Mucosa of stomach (tissue), 1 donor: ENCODE results near the gene EGFLAM.
"Not testable (repeated sequence)": the region's sequence is repeated elsewhere in the genome, so short reads cannot be mapped to it uniquely, and the experiment has no call there.

Experiments
- H3K27me3 ChIP-seq: one replicate; pipeline ENCODE4 v1.7.0; 2013; ENCODE audit warnings: mild to moderate bottlenecking, low read length; ENCODE audit not compliant: control insufficient read depth, insufficient read depth
- H3K36me3 ChIP-seq: one replicate; pipeline ENCODE4 v1.7.0; 2013; ENCODE audit warnings: low read length; ENCODE audit not compliant: control insufficient read depth, insufficient read depth
- H3K4me1 ChIP-seq: one replicate; pipeline ENCODE4 v1.7.0; 2013; ENCODE audit warnings: mild to moderate bottlenecking, low read length; ENCODE audit not compliant: control insufficient read depth, insufficient read depth
- H3K4me3 ChIP-seq: one replicate; pipeline ENCODE4 v1.7.0; 2013; ENCODE audit warnings: low read length
- H3K9ac ChIP-seq: one replicate; pipeline ENCODE4 v1.7.0; 2013; ENCODE audit warnings: mild to moderate bottlenecking, low read length, moderate library complexity
- H3K9me3 ChIP-seq: one replicate; pipeline ENCODE4 v1.7.0; 2013; ENCODE audit warnings: mild to moderate bottlenecking, low read length, moderate library complexity; ENCODE audit not compliant: control insufficient read depth
- donor health status: Pancreatic carcinoma.

Gene EGFLAM

DNA sequence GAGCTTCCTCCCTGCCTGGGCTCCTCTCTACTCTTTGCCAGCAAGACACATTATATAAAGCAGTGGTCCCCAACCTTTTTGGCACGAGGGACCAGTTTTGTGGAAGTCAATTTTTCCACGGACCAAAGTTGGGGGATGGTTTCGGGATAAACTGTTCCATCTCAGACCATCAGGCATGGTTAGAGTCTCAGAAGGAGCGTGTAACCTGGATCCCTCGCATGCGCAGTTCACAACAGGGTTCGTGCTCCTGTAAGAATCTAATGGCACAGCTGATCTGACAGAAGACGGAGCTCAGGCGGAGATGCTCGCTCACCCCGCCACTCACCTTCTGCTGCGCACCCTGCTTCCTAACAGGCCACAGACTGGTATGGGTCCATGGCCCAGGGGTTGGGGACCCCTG lies 155.3 kb downstream of the EGFLAM start:
- Histone ChIP-seq H3K4me1 (no peaks in the 10 kb centered on the region), H3K9me3 (no peaks in the 10 kb centered on the region), H3K36me3 (no peaks in the 10 kb centered on the region), H3K9ac (no peak overlapping the region), H3K4me3 (no peak overlapping the region), H3K27me3 (peaks cover 10% of the 10 kb centered on the region)

DNA sequence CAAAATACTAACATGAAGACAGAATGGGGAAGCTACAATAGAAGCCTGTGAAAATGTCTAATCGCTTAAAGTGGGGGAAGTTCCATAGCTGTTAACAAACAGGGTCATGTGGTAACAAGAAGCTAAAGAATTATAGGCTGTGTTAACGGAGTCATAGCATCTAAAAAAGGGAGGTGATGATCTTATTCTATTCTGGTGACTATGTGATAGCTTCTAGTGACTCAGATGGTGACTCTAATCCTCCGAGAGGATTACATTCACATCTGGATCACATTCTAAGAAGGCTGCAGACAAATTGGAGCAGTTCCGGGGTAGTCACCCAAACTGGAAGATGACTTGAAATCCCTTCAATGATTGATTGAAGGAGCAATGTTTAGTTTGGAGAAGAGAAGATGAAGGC lies 156.0 kb downstream of the EGFLAM start:
- Histone ChIP-seq H3K36me3 (no peaks in the 10 kb centered on the region), H3K4me1 (no peaks in the 10 kb centered on the region), H3K9ac (no peak overlapping the region), H3K4me3 (no peak overlapping the region), H3K27me3 (peaks cover 9% of the 10 kb centered on the region), H3K9me3 (no peaks in the 10 kb centered on the region)

DNA sequence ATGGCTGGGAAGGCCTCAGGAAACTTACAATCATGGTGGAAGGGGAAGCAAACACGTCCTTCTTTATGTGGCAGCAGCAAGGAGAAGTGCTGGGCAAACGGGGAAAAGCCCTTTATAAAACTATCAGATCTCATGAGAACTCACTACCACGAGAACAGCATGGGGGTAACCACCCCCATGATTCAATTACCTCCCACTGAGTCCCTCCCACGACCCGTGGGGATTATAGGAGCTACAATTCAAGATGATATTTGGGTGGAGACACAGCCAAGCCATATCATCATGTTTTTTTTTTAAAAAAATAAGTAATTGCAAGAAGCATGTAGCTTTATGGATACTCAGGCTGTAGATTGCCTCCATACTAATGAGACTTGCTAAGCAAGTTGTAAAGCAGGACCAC lies 157.4 kb downstream of the EGFLAM start:
- H3K27me3 ChIP-seq, H3K9me3 ChIP-seq, H3K9ac ChIP-seq, H3K4me3 ChIP-seq, H3K36me3 ChIP-seq, H3K4me1 ChIP-seq: not testable (repeated sequence)

DNA sequence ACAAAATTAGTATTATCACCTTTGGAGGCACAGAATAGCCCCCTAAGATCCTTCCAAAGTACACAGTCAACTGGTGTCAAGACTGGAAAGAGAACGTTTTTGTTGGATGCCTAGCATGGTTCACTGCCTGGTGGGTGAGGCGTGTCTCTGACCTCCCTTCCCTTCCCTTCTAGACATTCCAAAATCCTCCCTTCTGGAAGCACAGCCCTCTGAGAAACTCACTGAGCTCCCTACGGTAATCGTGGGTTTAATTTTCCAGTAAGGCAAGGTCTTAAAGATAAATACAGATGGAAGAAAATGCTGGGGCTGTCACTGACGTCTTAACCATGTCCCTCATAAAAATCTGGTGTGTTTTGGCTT lies 159.3 kb downstream of the EGFLAM start:
- H3K4me1 ChIP-seq, result no peaks in the 10 kb centered on the region
- no peaks in the 10 kb centered on the region for H3K36me3 ChIP-seq
- H3K9me3 ChIP-seq, result no peaks in the 10 kb centered on the region
- no peak overlapping the region for H3K4me3 ChIP-seq
- H3K27me3 ChIP-seq, result no peaks in the 10 kb centered on the region
- no peak overlapping the region for H3K9ac ChIP-seq

DNA sequence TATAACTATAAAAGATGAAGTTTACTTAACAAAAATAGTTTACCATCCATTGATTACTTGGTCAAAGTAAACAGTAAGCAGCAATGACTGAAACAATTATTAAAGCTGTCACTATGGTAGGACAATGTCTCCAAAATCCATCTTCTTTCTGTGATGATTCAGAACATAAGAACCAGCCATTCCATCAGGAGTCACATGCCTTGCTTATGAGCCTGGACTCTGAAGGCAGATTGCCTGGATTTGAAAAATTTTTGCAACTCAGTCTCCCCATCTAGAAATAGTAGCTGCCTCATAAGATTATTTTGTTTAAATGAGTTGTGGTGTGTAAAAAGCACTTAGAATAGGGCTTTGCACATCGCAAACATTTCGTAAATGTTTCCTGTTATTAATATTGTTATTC lies 161.9 kb downstream of the EGFLAM start:
- no peak overlapping the region for H3K4me3 ChIP-seq
- no peaks in the 10 kb centered on the region for H3K4me1 ChIP-seq
- no peak overlapping the region for H3K9ac ChIP-seq
- H3K36me3 ChIP-seq, result no peaks in the 10 kb centered on the region
- no peaks in the 10 kb centered on the region for H3K27me3 ChIP-seq
- no peaks in the 10 kb centered on the region for H3K9me3 ChIP-seq

DNA sequence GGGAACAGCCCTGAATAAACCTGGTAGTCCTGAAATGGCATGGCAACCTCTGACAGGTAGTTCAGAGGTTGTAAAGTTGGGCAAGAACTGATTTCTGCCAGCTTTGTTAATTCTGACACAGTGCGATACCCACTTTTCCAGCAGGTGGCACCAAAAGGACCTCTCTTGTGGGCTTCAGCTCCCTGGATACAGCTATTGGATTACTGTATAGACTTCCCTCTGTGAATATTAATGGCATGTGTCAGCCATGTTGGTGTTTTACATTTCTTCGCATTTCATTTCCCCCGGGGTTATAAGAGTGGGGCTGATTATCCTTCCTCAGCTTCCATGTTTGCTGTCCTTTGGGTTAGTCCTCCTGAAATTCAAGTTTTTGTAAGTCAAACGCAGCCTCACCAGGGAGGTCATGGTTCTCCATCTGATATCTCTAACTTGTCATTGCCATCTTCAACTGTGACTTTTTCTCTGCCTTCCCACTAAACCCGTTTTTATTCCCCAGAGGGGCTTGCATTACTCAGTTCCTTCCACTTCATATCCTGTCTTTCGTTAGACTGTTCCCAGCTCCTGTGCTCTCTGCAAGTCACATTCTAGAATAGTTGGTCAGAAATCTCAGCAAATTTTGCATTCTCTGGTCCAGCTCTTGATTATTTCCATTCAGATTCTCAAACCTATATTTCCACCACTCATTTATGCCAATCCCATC lies 162.5 kb downstream of the EGFLAM start:
- H3K9ac ChIP-seq, result no peak overlapping the region
- H3K36me3 ChIP-seq, result no peaks in the 10 kb centered on the region
- H3K27me3 ChIP-seq, result no peaks in the 10 kb centered on the region
- no peaks in the 10 kb centered on the region for H3K4me1 ChIP-seq
- no peaks in the 10 kb centered on the region for H3K9me3 ChIP-seq
- no peak overlapping the region for H3K4me3 ChIP-seq

DNA sequence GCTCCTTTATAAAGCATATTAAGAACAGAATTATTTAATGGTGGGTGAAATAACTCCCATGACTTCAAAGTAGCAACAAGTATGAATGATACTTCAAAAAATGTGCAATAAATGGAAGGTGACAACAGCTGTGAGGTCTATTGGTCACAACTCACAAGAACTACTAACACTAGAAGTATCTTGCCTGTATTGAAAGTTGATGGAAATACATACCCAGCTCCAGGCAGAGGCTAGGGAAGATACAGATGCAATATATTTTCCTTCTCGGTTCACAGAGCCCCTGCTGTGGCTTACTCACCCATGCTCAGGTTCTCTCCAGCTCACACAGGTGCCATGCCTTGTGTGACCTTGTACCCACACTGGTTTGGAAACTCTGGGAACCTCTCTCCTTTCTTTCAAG lies 164.3 kb downstream of the EGFLAM start:
- Histone ChIP-seq H3K36me3 (no peaks in the 10 kb centered on the region), H3K27me3 (no peaks in the 10 kb centered on the region), H3K4me1 (no peaks in the 10 kb centered on the region), H3K9ac (no peak overlapping the region), H3K4me3 (no peak overlapping the region), H3K9me3 (no peaks in the 10 kb centered on the region)

DNA sequence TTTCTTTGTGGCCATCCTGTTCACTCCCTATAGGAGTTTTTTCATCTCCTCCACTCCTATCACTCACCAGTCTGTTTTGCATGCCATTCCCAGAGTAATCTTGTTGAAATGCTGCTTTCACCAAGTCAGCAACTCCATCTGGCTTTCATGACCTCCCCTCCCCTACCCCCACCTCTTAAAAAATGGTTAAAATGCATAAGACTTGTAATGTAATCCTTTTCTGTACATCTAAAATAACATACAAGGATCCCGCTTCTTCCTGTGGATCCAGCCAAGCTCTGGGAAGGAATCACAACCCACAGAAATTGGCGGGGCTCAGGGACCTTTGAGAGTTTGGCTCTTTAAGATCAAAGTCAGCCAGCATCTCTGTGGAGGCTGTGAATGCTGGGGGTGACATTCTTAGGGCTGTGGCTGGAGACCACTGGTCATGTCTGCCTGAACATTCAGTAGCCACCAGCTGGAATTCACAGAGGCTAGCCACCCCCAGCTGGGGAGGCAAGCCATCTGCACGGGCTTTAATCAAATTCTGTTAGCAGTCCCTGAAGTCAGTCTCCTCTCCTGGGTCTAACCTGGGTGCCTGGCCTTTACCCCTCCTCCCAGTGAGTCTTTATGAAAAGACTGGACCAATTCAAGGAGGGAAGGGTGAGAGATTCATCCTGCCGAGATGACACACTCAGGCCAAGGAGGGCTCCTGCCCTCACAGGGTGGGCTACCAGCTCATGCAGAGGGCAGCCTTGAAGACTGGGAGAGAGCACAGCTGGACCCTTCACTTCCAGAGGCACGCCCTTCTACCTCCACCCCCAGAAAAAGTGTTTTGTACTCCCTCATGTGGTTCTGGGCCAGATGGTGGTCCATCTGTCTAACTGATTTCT lies 165.2 kb downstream of the EGFLAM start:
- Histone ChIP-seq H3K36me3 (no peaks in the 10 kb centered on the region), H3K27me3 (no peaks in the 10 kb centered on the region), H3K4me1 (no peaks in the 10 kb centered on the region), H3K9me3 (no peaks in the 10 kb centered on the region), H3K9ac (no peak overlapping the region), H3K4me3 (no peak overlapping the region)

DNA sequence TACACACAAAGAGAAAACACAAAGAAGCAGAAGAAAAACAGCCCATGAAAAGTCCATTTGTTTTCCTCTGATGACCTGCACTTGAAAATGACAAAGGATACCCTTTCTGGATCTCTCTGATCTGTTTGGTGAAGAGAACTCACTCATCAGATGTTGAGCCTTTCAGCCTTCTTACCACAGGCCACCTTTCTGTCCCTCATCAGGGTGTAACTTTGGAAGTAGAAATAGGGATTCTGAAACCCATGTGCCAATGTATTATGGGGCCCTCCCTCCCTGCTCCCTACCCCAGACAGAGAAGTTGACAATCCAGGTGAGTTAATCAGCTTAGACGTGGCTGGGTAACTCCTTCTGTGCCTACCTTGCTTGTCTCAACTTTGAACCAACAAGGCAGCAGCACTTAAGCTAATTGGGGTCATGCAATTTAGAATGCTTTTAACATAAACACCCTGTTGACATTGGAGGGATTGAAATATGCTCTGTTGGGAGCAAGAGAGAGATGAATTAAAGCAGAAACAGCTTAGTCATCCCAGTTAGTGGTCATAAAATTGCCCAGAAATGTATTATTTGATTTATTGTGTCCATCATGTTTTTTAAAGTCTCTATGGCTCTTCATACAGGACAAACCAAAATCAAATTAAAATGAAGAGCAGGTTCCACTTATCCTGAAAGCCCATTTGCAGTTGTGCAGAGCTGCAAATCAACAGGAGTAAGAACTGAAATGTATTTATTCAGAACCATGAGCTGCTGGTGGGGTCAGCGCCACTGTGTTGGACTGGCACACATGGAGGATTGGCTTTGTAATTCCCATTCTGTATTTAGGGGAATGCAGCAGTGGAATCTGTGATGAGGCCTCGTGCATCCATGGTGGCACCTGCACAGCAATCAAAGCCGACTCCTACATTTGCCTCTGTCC lies 166.0 kb downstream of the EGFLAM start:
- no peak overlapping the region for H3K4me3 ChIP-seq
- H3K9me3 ChIP-seq, result no peaks in the 10 kb centered on the region
- no peaks in the 10 kb centered on the region for H3K27me3 ChIP-seq

DNA sequence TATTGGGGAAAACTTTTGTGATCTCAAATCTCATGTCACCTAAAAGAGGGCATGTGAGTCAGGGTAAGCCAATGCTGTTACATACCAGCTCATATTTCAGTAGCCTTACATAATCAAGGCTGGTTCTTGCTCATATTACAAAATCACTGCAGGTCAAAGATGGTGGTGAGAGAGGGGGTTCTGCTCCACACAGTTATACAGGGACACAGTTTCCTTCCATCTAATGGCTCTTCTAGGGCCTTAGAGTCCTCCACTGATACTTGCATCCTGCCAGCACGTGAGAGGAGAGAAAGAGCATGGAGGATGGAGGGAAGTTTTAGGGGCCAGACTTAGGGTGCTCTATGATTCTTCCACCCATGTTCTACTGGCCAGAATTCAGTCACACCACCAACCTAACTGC lies 168.1 kb downstream of the EGFLAM start:
- Histone ChIP-seq H3K4me3 (no peak overlapping the region), H3K9ac (no peak overlapping the region), H3K9me3 (no peaks in the 10 kb centered on the region), H3K36me3 (no peaks in the 10 kb centered on the region), H3K4me1 (no peaks in the 10 kb centered on the region), H3K27me3 (no peaks in the 10 kb centered on the region)

More for the DNA sequence above, 166.0 kb downstream of the EGFLAM start:
- no peaks in the 10 kb centered on the region for H3K4me1 ChIP-seq
- no peaks in the 10 kb centered on the region for H3K36me3 ChIP-seq
- no peak overlapping the region for H3K9ac ChIP-seq

DNA sequence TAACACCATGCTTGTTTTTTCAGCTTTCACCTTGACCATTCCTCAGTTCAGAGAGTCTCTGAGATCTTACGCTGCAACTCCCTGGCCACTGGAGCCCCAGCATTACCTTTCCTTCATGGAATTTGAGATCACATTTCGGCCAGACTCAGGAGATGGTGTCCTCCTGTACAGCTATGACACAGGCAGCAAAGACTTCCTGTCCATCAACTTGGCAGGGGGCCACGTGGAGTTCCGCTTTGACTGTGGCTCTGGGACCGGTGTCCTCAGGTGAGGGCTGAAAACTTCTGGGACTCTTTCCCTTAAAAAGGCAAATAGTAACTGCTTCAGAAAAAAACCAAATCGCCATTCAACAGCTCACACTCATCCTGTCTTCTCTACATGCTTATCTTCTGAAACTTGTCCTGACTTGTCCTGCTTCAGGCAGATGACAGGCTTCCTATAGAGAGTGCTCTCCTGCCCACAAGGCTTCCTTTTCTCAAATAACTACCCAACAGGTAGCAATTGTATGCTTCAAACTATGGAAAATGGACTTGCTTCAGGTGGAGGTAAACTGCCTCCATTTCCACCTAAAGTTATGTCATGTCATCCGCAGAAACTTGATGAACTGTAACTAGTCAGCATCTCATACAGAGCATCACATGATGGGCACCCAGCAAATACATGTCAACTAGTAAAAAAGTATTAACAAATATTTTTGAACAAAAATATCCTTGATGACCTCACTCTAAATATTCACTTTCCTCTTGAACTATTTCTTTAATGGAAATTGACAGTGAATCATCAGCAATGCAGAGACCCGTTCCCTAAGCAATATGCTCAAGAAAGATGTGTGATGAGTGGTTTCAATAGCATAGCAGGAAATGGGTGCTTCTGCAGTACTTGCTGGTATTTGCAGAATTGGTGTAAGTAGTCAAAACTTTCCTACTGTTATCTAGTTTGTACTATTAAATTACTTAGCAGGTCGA lies 168.9 kb downstream of the EGFLAM start:
- no peak overlapping the region for H3K9ac ChIP-seq
- no peaks in the 10 kb centered on the region for H3K27me3 ChIP-seq
- no peaks in the 10 kb centered on the region for H3K36me3 ChIP-seq
- H3K9me3 ChIP-seq, result no peaks in the 10 kb centered on the region
- no peak overlapping the region for H3K4me3 ChIP-seq
- H3K4me1 ChIP-seq, result no peaks in the 10 kb centered on the region
